NCI-H2171 treated with DMSO at 0.1 percent for 48 hours (cell line): ENCODE data around the gene ZBTB44.
A peak's percentile ranks its signal among the peaks of the same experiment; 100 is the strongest.
"Not testable (repeated sequence)": the region's sequence is repeated elsewhere in the genome, so short reads cannot be mapped to it uniquely, and the experiment has no call there.

Experiments used
- DNase-seq: peaks from one replicate; lab custom pipeline; 2025; lab: John Stamatoyannopoulos, UW

ZBTB44 gene

DNA sequence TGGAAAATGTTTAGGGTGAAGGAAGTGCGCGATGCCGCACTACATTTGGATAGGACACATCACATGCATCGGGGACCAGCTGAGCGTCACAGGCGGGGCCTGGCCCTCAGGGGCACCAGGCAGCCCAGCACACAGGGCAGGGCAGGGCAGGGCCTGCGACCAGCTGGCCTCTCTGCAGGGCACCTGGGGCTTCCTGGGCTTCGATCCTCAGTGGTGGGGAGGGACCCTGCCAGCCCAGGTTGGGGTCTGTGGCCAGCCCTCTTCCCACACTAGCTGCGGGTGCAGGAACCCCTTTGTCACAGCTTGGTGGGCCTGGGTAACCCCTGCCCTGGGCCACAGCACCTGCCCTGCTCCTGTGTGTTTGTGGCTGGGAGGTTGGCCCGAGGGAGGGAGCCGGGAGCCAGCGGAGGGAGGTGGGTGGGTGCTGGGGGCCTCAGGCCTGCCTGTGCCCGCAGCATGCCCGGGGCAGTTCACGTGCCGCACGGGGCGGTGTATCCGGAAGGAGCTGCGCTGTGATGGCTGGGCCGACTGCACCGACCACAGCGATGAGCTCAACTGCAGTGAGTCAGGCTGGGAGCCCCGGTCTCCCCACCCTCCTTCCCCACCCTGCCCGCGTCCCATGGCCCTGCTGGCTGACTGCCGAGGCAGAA lies 117.2 kb downstream of the ZBTB44 start:
- no peak for DNase-seq

DNA sequence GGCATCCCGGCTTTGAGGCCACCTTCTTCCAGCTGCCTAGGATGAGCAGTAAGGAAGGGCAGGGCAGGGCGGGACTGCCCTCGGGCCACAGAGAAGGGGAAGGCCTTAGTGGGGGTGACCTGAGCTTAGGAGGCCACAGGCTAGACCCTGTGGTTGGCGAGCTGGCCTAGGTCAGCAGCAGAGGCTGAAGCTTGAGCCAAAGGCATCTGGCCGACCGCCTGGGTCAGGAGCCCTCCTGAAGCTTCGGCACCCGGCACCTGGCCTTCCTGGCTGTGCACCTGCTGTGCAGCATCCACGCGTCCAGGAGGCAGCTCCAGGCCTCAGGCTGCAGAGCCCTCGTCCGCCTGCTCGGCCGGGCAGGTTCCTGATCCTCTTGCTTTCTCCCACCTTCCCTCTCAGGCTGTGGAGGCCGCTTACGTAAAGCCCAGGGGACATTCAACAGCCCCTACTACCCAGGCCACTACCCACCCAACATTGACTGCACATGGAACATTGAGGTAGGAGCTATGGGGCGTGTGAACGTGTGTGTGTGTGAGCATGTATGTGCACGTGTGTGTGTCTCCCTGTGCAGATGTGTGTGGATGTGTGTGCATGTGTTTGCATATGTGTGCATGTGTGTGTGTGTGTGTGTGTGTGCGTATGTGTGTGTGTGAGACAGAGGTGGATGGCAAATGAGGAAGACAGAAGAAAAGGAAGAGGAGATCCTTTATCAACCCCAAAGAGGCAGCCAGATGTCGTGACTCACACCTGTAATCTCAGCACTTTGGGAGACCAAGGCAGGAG lies 120.3 kb downstream of the ZBTB44 start:
- no peak for DNase-seq

DNA sequence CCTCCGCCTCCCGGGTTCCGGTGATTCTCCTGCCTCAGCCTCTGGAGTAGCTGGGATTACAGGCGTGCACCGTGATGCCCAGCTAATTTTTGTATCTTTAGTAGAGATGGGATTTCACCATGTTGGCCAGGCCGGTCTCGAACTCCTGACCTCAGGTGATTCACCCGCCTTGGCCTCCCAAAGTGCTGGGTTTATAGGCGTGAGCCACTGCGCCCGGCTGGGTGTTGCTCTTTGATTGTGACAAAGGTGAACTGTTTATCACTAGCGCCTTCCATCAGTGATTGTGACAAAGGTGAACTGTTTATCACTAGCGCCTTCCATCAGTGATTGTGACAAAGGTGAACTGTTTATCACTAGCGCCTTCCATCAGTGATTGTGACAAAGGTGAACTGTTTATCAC lies 121.2 kb downstream of the ZBTB44 start:
- not testable (repeated sequence) for DNase-seq

DNA sequence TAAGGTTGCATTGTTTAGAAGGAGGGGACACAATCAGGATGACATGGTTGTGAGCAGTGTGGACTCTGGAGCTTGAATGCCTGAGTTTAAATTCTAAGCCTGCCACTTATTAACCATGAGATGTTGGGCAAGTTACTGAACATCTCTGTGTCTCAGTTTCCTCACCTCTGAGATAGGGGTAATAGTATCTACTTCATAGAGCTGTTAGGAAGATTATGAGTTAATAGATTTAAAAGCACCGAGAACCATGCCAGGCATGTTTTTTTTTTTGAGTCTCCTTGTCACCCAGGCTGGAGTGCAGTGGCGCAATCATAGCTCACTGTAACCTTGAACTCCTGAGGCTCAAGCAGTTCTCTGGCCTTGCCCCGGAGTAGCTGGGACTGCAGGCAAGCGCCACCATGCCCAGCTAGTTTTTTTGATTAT lies 121.9 kb downstream of the ZBTB44 start:
- DNase-seq, result no peak

DNA sequence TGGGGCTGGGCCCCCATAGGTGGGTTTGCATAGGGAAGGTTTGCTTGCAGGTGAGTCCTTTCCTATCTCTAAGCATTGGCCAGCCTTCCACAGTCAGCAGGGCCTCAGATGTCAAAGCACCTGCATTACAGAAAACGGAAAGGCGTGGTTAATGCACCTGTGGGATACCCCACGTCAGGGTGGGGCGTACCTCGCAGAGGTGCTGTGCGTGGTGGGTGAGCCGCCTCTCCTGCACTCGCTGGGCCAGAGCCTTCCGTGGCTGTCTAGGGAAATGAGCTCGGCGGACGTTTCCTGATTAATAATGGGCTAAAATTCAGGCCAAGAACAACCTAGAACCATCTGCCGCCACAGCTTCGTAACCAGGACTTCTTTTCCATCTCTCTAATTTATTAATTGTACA lies 122.8 kb downstream of the ZBTB44 start:
- no peak for DNase-seq

DNA sequence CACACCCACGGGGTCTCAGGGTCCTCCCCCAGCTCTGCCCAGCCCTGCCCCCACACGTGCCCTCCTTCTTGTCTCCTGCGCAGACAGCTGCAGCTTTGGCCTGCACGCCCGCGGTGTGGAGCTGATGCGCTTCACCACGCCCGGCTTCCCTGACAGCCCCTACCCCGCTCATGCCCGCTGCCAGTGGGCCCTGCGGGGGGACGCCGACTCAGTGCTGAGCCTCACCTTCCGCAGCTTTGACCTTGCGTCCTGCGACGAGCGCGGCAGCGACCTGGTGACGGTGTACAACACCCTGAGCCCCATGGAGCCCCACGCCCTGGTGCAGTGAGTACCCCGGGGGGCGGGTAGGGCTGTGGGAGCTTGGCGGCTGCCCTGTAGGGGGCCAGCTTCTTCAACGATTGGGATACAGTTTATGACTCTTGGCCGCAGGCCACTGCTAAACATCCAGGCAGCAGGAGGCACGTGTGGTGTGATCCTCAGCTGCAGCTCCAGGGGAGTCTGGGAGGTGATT lies 124.3 kb downstream of the ZBTB44 start:
- DNase-seq, result no peak

DNA sequence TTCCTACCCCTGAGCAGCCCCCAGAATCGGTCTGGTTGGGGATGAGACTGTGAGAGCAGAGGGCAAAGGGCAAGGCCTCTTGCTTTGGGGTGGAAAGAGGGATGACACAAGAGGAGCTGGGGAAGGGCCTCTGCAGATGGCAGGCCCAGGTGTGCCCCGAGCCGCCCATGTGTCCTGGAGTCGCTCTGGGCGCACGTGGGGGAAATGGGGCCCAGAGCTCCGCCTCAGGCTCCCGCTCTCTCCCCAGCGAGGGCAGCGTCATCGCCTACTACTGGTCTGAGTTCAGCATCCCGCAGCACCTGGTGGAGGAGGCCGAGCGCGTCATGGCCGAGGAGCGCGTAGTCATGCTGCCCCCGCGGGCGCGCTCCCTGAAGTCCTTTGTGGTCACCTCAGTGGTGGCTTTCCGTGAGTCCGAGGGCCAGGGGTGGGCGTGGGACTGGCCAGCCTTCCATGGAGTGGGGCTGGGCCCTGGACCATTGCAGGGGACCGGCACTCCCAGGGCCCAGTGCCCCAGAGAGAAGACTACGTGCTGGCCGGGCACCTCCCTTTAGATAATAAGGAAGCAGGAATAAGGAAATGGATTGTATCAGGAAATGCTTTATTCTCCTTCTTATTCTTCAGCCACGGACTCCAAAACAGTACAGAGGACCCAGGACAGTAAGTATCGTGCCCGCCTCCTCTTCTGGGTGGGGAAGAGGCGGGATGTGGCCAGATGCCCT lies 125.1 kb downstream of the ZBTB44 start:
- no peak for DNase-seq

DNA sequence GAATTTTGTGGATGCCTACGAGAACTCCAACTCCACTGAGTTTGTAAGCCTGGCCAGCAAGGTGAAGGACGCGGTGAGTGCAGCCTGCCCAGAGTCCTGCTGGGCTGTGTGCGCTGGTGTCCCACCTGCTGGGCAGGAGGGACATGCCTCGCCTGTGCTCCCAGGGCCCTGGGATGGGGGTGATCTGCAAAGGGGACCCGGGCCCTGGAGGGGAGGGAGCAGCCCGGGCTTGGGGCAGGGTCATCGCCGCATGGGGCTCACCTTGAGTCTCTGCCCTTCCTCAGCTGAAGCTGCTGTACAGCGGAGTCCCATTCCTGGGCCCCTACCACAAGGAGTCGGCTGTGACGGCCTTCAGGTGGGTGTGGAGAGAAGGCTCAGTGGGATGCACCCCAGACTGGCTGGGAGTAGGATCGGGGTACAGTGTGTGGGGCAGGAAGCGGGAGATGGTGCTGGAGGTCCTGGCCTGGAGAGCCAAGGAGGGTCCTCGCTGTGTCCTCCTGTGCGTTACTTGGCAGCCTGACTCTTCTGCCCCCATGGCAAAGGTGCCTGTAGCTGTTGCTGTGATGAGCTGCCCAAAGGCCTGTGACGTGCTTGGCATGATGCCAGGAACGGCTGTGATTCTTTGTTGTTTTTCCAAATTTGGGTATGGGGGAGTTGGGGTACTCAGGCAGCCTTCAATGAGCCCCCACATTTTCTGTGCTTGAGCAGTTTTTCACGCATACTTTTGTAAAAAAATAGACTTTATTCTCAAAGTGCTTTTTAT lies 126.0 kb downstream of the ZBTB44 start:
- no peak for DNase-seq

DNA sequence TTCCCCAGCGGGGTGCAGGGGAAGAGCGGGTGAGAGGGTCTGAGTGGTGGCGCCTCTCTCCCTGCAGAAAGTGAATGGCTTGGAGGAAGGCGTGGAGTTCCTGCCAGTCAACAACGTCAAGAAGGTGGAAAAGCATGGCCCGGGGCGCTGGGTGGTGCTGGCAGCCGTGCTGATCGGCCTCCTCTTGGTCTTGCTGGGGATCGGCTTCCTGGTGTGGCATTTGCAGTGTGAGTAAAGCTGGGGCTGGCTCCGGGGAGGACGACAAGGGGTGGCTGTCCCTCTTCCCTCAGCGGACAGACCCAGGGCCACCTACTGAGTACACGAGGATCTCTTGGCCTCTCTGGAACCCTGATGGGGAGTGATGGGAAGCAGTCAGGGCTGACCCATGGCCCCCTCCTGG lies 126.7 kb downstream of the ZBTB44 start:
- DNase-seq, result no peak

DNA sequence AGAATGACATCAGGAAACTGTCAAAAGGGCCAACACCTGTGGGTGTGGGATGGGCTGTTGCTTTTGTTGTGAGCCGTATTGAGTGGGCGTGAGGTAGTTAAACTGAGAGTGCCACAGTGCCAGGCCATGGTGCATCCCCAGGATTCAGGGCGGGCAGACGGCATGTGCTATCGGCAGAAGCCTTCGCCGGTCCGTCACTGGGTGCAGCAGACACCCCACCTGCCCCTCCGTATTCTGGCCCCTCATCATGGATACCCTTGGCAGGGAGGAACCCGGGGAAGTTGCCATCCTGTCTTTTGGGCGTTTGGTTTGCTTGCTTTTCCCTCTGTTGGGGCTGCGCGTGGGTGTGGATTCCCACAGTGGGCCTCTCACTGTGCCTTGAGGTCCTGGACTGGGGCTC lies 127.6 kb downstream of the ZBTB44 start:
- no peak for DNase-seq

DNA sequence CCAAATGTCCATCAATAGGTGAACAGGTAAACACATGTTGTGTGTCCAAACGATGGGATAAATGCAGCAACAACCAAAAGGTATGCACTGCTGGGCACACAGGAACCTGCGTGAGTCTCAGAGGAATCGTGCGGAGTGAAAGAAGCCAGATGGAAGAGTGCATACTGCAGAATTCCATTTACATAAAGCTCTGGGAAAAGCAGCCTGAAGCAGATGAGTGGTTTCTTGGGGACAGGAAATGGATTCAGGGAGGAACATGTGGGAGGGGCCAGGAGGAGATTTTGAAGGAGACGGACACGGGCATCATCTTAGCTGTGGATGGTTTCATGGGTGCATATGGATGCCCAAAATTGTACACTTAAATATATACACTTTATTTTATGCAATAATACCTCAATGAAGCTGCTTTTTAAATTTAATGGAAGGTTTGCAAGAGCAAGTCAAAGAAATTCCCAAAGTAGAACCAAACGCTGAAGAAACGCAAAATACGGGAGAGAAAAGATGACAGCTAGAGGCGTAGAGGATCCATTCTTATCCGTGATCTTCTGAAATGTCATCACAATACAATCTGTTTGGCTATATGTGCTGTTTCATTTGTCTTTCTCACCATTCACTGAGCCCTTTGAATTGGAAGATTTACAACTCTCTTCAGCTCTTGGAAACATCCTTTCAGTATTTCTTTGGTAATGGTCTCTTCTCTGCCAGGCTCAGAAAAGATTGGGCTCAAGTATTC lies 130.7 kb downstream of the ZBTB44 start:
- DNase-seq, result peak; percentile 27

DNA sequence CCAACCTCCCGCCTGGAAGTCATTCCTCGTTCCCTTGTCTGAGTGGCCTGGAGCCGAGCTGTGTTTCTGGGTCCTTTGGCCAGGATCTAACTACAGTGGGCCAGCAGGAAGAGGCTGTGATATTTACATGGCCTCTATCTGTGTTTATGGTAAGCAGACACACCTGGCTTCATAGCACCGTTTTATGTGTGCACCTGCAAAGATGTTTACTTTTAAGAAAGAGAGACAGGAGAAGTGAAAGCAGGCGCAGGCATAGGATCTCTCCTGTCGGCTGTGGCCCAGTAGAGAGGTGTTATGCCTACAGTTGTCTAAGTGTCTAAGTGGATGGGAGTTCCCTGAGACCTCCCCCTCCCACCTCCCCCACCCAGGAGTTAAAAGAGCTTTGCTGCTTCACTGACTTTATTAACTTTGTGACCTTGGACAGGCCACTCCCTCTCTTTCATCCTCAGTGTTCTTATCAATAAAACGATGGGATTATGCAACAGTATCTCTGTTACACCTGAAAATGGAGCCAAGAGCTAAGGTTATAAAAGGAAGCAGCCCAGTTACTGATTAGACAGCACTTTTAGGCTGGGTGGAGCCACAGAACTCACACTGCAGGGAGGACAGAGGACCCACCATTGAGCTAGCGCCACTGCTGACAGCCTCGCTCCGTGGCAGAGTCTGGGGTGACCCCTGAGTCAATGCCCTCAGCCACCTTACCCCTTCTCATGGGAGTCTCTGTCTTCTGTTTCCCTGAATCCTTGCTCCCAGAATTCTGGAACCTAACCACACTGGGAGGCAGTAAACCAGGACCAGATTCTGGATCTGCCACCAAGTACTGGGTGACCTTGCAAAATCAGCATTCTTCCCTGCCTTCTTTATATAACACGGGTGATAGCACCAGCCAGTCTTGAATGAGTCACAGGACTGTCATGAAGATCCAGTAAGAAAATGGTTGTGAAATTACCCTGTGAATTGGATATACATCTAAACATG lies 133.1 kb downstream of the ZBTB44 start:
- DNase-seq, result no peak

DNA sequence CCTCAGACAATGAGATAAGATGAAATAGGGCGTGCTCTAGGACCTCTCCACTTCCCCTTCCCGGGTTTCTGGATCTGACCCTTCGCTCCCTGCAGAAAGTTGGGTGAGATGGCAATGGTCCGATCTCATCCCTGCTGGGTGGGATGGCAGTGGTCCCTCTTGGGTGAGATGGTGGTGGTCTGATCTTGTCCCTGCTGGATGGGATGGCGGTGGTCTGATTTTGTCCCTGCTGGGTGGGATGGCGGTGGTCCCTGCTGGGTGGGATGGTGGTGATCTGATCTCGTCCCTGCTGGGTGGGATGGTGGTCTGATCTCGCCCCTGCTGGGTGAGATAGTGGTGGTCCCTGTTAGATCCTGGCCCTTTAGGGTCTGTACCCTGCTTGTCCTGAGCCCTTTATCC lies 133.8 kb downstream of the ZBTB44 start:
- DNase-seq, result no peak

DNA sequence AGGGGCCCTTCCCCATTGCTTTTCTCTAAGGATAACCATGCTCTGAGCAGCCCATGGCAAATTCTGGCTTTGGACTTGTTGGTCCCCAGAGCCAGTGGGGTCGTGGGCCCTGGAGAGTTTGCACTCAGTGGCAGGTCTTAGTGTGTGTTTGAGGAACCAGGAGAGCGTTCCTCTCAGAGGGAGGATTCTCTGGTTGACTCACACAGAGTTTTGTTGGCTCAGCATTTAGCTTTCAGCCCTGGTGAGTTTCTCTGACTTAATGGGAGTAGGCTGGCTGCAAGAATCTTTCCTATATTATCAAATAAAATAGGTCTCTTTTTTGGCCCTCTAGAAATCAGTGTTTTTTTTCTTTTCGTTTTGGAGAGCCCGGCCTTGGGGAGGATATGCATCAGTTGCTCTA lies 134.2 kb downstream of the ZBTB44 start:
- DNase-seq, result no peak

DNA sequence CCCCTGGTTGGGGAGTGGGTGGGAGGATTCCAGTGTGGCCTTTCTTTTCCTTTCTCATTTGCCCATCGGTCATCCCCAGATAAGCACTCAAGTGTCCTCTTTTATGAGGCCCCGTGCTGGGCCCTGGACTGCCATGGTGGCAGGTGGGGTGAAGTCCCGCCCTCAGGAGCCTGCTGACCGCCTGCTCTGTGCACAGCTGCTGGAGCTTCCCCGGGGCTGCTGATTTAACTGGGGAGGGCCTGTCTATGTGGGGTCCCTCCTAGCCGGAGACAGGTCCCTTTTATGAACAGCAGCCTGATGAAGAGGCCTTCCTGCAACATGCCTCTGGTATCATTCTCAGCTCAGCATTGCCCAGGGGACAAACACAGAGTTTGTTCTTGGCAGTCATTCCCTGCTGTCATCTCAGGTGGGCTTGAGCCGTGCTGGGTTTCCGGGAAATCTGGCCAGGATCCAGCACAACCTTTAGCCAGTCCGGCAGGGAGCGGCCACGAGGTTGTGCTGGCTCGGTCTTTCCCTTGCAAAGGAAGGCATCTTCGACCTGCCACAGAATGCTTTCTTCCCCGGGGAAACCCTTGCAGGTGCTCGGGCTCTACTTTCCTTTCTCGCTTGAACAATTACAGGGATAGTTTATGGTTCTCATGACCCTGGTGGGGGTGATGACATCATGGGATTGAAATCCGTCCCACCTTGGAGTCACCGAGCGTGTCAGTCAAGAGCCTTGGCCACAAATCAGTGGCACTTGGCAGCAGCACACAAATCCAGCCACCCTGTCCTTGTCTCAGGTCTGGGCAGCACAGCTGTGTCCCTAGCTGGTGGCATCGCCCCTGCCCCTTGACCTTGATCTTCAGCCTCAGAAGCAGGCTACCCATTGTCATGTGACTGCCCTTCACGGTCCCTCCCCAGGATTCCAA lies 135.1 kb downstream of the ZBTB44 start:
- DNase-seq, result no peak

DNA sequence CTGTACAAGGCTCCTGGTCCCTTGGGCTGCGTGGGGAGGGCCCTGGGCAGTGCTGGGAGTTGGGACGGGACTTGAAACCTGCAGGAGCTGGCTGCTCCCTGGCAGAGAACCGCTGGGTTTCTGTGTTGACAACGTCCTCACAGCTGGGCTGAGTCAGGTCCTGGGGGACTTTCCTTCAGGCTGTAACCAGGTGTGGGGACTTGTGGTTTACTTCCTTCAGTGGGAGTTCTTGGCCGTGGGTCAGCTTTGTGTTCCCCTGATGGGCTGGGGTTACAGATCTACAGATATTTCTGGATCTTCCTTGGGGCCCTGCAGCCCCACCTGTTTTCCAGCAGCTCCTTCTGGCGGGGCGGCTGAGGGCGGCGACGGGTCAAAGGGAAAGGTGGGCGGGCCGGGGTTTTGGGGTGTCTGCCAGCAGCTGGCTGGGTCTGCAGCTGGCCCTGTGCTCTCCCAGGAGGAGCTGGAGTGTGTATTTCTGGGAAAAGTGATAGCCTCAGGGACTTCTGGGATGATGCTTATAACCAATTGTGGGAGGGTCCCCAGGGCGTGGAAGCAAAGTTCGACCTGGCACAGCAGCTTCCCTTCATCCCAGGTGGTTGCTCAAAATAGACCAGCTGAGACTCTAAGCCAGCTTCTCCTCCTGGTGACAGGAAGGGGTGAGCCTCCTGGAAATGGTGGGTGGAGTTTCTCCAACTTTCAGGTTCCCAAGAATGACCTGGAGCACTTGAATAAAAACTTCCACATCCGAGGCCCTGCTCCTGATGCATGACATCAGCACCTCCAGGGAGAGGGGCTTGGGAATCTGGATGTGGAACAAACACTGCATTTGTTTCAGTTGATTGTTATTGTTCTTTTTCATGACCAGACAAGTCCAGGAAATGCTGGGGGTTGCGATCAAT lies 136.0 kb downstream of the ZBTB44 start:
- DNase-seq, result peak; percentile 49

DNA sequence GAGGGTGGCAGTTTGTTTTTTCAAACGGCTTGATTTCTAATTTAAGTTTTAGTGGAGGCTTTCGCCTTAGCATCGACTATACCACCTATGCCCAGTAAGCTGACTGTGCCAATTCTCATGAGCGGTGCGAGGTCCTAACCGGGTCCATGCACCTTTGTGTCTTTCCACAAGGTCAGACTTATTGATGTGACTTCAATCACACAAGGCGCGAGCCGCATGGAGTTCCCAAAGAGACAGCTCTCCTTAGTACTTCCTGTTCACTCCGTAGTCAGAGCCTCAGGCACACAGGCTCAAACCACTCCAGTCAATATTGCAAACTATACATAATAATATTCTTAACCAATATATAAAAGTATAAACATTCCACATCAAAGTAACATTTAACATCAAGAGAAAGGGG lies 136.9 kb downstream of the ZBTB44 start:
- no peak for DNase-seq
